Stimulated activated CD4-positive, alpha-beta T cell treated with anti-CD3 and anti-CD28 coated beads, Interleukin-1b, Interleukin-23, amount 100 ng/mL, for 4 hours (primary cell): Measurements from ENCODE around the gene COTL1.
"Not testable (repeated sequence)": the region's sequence is repeated elsewhere in the genome, so short reads cannot be mapped to it uniquely, and the experiment has no call there.

Source experiments
- DNase-seq, 2 donors: peaks; one replicate each; pipeline ENCODE4 v3.0.0-alpha.2; 2020; ENCODE audit warnings: low read depth in 2 of 2

Gene COTL1

DNA sequence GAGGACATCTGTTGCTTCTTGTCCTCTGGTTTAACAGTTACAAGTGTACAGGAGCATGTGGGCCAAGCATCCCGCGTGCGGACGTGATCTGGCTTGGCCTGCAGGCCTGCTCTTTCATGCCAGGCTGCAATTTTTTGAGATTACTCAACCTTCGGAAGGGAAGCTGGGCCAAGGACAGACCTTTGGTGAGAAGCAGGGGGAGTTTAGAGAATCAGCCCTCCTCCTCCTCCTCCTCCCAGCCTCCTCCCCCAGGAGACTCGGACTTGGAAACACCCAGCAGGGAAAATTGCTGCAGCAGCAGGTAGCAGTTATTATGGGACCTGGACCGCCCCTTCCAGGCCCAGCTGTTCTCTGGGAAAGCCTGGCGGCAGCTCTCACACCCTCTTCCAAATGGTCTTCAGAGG is 25.3 kb upstream of the COTL1 start:
- DNase-seq, result no peak

DNA sequence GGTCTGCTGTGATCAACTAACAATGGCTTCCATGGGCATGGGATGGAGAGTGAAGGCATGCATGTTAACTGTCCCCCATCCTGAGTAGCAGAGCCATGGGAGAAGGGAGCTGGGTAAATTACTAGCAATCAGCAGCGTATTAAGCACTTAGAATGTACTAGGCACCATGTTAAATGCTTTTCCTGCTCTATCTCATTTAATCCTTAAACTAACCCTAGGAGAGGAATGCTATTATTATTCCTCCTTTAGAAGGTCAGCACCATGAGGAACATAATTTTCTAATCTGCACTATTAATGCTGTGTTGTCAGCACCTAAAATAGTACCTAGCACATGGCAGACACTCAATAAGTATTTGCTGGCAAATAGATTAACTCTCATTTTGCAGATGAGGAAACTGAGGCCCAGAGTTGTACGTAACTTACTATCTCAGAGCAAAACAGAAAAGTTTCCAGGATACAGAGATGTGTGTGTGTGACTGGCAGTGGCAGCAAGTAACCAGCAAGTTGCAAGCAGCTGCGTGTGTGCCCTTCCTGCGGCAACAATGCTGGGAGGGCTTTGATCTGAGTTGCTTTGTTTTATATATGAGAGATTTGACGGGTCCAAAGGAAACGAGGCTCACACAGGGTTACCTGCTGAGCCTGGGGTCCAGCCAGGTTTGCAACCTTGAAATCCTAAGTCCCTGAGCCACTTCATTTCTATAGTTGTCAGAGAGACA is 23.9 kb upstream of the COTL1 start:
- no peak for DNase-seq

DNA sequence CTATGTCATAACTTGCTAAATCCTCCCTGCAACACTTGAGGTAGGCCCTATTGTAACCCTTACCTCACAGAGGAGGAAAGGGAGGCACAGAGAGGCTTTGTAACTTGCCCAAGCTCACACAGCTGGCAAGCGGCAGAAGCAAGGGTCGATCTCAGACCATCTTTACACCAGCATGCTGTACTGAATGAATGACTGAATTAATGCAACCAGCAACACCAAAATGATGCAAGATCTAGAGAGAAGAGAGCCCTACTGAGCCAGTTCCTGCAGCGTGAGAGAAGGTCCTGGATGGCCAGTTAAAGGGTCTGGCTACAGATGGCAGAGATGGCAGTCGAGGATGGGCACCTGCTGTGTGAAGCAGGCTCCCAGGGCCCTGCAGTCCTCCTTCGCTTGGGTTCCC is 22.3 kb upstream of the COTL1 start:
- no peak for DNase-seq

DNA sequence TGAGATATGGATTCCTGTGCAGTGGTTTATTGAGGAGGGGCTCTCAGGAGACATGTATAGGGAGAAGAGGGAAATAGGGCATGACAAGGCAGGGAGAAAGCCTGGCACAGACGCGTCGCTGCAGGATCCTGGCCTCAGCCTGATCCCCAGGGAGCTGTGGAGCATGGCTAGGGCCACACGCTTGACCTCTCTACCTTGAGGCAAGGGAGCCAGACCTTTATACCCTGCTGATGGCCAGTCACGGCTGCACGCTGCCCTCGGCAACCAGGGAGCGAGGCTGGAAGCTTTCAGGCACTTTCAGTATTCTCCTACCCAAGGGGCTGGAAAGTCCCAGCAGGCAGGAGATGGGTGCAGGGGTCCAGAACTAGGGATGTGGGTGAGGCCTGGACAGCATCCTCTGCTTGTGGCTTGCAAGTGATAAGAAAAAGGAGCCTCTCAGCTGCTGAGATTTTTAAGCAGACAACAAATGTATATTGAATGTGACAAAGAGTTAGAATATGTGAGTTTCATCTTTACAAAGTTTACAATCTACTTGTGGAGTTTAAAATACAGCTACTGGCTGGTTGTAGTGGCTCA is 20.4 kb upstream of the COTL1 start:
- DNase-seq, result no peak

DNA sequence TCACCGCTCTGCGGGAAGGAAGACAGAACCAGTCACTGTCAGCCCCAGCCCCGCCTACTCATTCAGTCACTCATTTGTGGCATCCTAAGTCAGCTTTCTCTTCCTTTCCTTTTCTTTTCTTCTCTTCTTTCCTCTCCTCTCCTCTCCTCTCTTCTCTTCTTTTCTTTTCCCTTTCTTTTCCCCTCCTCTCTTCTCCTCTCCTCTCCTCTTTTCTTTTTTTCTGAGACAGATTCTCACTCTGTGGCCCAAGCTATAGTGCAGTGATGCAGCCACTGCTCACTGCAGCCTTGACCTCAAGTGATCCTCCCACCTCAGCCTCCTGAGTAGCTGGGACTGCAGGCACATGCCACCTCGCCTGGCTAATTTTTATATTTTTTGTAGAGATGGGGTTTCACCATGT is 19.8 kb upstream of the COTL1 start:
- no peak for DNase-seq

DNA sequence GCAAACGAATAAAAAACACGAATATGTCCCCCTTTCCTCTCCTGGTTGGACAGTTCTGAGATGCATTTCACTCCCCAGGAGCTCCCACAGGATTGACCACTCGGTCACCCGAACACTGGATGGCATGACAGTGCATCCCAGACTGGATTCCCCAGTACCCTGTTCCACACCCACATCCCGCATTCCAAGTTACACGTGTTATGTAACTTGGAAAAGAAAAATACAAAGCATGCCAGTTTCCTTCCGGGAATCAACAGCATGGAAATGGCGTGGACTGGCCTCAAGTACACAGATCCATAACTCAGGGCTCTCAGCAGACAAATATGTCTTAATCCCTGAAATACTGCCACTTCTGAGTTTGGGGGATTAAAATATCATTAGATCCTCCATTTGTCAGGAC is 17.8 kb upstream of the COTL1 start:
- no peak for DNase-seq

DNA sequence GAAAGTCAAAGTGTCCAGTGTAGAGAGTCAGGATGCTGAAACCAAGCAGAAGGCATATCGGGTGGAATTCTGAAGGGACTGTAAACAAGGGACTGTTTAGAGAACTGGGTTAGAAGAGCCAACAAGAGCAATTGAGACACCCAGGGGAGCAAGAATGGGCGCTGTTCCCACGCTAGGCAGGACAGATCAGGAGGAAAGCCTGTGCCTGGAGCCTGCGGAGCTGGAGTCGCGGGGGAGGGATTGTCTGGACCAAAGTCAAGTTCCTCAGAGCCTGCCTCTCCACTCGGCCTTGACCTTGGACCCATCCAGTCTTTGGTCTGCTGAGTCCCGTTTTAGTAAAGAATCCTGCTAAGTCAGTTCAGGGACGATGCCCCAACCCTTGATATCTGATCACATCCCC is 15.7 kb upstream of the COTL1 start:
- DNase-seq, result no peak

DNA sequence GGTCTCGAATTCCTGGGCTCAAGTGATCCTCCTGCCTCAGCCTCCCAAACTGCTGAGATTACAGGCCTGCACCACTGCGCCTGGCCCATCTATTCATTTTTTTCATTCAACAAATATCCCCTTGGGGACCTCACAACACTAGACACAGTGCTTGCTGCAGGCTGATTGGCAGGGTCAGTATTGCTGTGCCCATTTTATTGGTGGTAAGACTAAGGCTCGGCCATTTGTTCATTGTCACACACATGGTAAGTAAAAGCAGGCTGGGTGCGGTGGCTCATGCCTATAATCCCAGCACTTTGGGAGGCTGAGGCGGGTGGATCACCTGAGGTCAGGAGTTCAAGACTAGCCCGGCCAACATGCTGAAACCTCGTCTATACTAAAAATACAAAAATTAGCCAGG is 15.0 kb upstream of the COTL1 start:
- not testable (repeated sequence) for DNase-seq

DNA sequence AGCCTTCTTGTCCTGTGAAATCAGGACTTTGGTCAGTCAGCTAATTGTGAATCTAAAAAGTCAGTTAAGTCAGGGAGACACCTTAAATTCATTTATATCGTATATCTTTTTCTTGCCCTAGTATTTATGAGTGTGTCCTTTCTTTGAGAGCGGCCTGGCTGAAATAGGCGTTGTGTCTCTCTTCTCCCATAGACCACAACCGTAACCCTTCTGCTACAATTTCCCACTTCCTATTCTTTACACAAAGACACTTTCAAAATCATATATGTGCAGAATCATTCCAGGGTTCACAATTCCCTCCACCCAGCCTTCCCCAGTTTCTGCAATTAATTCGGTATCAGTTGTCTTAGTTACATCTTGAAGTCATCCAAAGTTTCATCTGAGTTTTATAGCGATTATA is 14.0 kb upstream of the COTL1 start:
- no peak for DNase-seq

DNA sequence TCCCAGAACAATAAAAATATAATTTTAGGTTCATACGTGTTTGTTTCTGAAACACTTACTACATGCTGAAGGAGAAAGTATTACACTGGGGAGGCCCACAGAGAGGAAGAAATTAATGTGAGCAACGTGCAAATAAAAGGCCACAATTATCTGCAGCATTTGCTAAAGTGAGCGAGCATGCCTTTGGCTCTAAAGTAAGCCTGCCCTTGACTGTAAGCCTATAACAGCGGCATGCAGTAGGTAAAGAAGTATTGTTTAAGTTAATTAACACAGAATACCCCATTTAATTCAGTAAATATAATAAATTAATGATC is 13.2 kb upstream of the COTL1 start:
- no peak for DNase-seq

DNA sequence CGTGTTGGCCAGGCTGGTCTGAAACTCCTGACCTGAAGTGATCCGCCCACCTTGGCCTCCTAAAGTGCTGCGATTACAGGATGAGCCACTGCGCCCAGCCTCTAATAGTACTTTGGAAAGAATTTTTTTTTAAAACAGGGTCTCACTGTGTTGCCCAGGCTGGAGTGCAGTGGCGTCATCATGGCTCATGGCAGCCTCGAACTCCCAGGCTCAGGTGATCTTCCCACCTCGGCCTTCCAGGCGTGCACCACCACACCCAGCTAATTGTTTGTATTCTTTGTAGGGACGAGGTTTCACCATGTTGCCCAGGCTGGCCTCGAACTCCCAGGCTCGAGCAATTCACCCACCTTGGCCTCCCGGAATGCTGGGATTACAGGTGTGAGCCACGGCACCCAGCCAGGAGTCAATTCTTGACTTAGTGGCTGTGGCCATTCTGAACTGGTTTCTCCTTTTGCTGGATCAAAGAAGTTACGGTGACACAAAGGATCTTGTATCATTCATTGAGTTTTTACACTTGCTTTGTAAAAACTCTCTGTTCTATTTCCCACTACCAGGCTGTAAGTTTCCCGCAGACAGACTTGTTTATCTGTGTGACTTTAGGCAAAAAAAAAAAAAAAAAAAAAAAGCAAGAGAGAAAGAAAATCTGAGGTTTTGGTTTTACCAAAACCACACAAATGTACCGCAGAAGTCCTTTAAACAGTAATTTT is 12.7 kb upstream of the COTL1 start:
- no peak for DNase-seq

DNA sequence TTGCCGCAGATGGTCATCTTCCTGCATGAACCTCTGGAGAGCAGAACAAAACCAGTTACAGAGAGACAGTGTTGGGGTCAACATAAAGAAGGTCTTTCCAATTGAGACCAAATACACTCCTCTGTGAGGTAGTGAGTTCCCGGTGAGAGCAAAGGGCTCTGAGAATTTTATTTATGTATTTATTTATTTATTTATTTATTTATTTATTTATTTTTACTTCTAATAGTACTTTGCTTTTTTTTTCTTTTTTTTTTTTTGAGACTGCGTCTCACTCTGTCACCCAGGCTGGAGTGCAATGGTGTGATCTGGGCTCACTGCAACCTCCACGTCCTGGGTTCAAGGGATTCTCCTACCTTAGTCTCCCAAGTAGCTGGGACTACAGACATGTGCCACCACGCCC is 12.1 kb upstream of the COTL1 start:
- no peak for DNase-seq

DNA sequence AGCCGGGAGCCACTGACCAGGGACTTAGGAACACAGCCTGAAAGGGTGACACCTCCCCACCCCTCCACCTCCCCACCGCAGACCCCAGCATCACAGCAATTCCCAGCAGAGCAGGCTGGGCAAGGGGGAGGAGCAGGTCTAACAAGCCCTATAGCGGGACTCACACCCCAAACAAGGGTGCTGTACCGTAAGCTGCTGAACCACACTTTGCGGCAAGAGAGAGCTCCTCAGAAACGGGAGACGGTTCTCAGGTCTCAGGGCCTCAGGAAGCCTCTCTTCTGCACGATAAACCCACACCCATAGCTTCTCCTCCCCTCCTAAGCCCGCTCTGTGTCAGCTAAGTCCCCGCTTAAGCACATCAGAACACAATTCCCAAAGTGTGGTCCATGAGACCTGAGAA is 11.7 kb upstream of the COTL1 start:
- no peak for DNase-seq

DNA sequence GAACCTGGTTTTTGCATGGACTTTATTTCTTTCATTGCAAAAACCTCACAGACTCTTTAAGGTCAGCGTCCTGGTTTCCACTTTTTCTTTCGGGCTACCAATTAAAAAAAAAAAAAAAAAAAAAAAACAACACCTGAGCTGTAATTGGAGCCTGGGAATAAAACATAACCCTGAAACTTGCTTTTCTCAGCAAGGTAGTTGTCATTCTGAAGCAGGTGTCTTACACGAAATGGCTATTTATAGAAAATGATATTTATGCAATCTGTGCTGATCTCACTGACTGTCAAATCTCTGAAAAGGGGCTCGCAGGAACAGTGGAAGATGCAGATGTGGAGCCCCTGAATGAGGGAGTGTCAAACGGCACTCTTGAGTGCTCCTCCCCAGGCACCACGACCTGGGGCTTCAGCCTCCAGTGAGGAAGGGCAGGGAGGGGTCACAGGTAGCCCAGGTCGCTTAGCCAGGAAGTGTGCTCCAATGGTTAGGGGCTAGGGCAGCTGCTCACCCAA is 10.4 kb upstream of the COTL1 start:
- DNase-seq, result no peak

DNA sequence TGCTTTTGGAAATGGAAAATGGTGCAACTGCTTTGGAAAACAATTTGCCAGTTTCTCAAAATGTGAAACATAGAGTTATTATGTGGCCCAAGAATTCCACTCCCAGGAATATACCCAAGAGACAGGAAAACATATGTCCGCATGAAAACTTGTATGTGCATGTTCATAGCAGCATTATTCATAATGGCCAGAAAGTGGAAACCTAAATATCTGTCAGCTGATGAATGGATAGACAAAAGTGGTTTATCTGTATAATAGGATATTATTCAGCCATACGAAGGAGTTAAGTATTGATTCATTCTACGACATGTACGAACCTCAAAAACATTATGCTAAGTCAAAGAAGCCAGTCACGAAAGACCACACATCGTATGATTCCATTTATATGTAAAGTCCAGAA is 7.7 kb upstream of the COTL1 start:
- DNase-seq, result no peak

DNA sequence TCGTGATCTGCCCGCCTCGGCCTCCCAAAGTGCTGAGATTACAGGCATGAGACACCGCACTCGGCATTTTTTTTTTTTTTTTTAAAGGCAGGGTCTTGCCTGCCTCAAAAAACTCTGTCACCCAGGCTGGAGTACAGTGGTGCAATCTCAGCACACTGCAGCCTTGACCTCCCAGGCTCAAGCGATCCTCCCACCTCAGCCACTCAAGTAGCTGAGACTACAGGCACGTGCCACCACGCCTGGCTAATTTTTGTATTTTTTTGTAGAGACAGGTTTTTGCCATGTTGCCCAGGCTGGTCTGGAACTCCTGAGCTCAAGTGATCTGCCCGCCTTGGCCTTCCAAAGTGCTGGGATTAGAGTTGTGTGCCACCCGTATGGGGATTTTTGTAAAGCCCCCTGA is 3.0 kb upstream of the COTL1 start:
- not testable (repeated sequence) for DNase-seq

DNA sequence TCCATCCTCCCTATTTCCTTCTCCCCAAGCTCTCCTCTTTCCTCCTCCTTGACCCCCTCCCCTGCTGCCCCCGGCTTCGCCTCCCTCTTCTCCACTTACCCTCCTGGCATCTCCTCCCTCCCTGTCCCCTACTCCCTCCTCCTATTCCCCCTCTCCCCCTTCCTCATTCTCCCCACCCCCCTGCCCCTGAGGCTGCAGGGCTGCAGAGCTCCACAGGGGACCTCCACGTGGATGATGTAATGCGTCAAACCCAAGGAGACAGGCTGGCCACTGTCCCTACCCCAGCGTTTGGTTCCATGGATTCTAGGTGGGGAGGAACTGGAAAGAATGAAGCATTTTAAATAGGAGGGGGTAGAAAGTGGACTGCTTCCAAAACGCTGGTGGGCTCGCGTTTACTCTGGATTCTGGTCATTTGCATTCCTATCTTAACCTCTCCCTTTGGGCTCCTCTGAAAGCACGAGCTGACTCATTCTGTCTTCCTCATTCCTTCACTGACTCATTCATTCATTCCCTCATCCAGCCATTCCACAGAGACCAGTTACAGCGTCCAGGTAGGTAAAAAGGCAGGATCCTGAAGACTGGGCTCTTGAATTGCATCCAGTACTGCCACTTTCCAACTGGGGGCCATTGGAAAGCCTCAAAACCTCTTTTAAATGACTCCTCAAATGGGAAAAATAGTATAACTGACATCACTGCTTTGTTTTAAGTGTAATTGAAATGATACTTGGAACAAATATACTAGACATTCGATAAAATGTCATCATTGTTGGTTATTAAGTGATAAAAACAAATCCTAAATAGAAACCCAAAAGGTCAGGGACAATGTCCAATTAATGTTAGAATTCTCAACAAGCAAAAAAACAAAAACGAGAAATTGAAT is 943 bp upstream of the COTL1 start:
- no peak for DNase-seq

DNA sequence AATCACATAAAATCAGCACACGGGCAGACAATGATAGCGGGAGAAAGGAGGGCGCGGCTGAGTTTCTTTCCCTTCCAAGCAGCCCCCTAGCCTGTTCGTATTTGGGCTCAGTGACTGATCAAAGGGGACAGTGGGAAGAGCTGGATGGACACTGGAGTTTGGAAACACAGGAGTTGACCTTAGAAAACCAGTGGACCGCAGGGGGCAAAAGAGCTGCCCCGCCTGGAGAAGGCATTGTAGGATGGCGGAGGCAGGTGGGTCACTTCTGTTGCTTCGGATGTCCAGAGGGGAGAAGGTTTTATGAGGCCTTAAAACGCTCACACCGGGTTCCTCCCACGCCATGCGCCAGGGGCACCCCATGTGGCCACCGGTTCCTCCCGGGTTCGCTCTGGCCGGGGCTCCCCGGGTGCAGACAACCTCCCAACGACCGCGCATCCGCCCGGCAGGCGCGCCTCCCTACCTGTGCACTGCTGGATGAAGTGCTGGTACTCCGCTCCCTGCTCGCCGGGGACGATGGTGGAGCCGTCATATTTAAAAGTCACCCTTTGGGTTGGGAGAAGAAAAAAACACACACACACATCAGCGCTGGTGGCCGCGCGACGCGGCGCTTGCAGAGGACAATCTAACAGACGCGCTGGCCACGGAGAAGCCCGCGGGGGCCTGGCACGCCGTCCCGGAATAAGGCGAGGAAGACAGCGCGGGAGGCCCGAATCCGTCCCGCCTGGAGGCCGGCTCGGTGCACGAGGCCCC is 662 bp downstream of the COTL1 start:
- peak in 1 of 2 donors; percentile 44 for DNase-seq

DNA sequence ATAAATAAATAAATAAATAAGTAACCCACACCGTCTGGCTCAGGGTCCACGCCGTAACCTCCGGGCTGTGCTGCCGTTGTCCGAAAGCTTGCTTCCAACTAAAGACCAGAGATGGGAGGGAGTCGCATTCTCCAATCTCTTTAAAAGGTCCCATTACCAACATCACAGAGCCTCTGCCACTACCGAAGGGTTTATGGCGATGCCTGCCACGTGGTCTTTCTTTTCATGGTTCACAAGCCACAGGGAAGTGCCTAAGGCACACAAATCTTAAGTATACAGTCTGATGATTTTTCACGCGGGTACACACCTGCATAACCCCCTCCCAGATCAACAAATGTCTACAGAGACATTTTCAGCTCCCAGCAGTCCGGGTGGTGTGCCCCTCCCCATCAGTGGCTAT is 1.4 kb downstream of the COTL1 start:
- DNase-seq, result no peak

DNA sequence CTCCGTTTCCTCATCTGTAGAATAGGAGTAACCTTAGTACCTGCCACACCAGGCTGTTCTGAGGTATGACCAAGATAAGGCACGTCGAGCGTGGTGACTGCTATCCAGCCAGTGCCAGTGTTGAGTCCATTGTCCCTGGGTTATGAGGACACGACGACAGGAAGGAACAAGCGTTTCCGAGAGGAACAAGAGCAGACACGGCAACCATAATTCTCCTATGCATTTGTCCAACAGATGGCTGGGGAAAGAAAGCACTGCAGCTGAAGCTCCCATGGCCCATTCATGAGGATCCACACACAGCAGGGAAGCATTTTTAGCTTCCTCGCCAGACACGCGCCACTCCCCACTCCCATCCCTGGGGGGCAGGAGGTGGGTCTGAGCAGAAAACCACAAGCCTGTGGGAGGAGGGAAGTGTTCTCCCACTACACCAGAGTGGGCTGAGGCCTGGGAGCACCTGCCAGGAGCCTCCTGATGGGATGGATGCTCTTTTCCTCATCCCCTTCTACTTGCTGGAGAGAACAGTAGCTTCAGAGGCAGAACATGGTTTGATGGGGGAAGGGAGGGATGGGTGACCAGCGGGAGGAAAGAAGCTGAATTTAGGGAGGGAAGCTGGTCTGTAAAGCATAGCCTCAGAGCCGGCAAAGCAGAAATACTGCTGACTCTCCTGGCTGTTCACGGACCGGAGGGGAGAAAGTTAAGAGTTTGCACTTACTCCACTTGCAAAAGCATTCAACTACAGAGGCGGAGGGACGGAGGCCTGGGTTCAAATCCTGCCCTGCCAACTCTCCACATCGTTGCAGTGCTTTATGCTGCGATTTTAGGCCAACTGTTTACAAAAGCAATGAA is 2.7 kb downstream of the COTL1 start:
- DNase-seq, result no peak

DNA sequence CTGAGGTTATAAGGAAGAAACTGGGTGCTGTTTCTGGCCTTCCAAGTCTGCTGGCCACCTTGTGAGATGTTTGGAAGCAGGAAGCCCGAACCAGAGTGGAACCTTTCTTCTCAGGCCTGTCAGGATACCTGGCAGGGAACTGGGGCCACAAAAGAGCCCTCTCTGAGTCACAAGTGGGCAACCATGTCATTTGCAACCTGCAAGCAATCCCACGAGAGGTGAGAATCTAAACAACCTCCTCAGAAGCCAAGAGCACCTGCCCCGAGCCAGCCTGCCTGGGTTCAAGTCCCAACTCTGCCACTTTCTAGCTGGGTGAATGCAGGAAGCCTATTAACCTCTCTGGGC is 3.3 kb downstream of the COTL1 start:
- DNase-seq, result no peak
